GM12878 (cell line): Measurements from ENCODE around the gene CENPC. TPM values are rescaled to one million over a fixed set of nuclear protein-coding genes. Genes with fewer than 3 reads are reported as not detected.

Experiments
- CREM ChIP-seq: IDR thresholded peaks from 2 replicates; pipeline ENCODE4 v1.6.1; 2014; ENCODE audit warnings: antibody characterized with exemption, low read depth
- EGR1 ChIP-seq, 2 experiments: IDR thresholded peaks; 1 replicate in 1 of 2; 2 replicates in 1 of 2; pipeline ENCODE4 v1.6.1; 2011 to 2012; ENCODE audit warnings: low read depth in 2 of 2, low read length in 2 of 2, borderline replicate concordance in 1 of 2, mild to moderate bottlenecking in 1 of 2, moderate library complexity in 1 of 2
- ETV6 ChIP-seq, 2 experiments: fragments of 450-650 bp in 1 of 2; IDR thresholded peaks in 1 of 2; conservative IDR thresholded peaks in 1 of 2; 2 replicates each; pipeline ENCODE4 v1.6.1; 2014; ENCODE audit warnings: antibody characterized with exemption in 1 of 2, borderline replicate concordance in 1 of 2, low read depth in 1 of 2, mild to moderate bottlenecking in 1 of 2, moderate library complexity in 1 of 2
- FOS ChIP-seq: IDR thresholded peaks from 3 replicates; pipeline ENCODE4 v1.6.1; 2011; ENCODE audit warnings: borderline replicate concordance; ENCODE audit not compliant: insufficient read length; ENCODE audit errors: extremely low read depth
- MEF2A ChIP-seq: IDR thresholded peaks from 2 replicates; pipeline ENCODE4 v1.6.1; 2011; ENCODE audit warnings: low read depth, mild to moderate bottlenecking, low read length, moderate library complexity; ENCODE audit not compliant: insufficient read depth
- NR2C2 ChIP-seq: IDR thresholded peaks from 2 replicates; pipeline ENCODE4 v1.6.1; 2011; ENCODE audit warnings: borderline replicate concordance, low read depth; ENCODE audit not compliant: control insufficient read depth, insufficient read length
- PKNOX1 ChIP-seq: fragments of 450-650 bp; IDR thresholded peaks from 2 replicates; pipeline ENCODE4 v1.6.1; 2016; ENCODE audit warnings: mild to moderate bottlenecking
- SUPT20H ChIP-seq: IDR thresholded peaks from 2 replicates; pipeline ENCODE4 v1.6.1; 2011; ENCODE audit warnings: low read depth, mild to moderate bottlenecking, low read length, moderate library complexity, borderline replicate concordance; ENCODE audit not compliant: control insufficient read depth
- TBL1XR1 ChIP-seq: IDR thresholded peaks from 2 replicates; pipeline ENCODE4 v1.6.1; 2012; ENCODE audit warnings: low read depth, low read length, improper control_type of control experiment
- ZBTB4 ChIP-seq: fragments of 450-650 bp; formaldehyde crosslinking; IDR thresholded peaks from 2 replicates; pipeline ENCODE4 v1.4.0; 2022; ENCODE audit warnings: mild to moderate bottlenecking, moderate library complexity
- polyA plus RNA-seq, 11 experiments: library from polyadenylated mRNA; depleted of rRNA in 4 of 11; unstranded in 6 of 11; stranded (reverse) in 5 of 11; fragments of >200 nt; fragmentation: Nextera tagmentation in 4 of 11; fragmentation: Illumina TruSeq in 1 of 11; extraction: Ambion mirVana in 4 of 11; extraction: Trizol in 1 of 11; gene quantifications; 1 replicate in 1 of 11; 2 replicates in 10 of 11; pipeline versions ENCODE4 v1.2.1 to v1.2.3, GENCODE V29; 2011 to 2016; ENCODE audit warnings: inconsistent platforms in 2 of 11, missing spikeins in 2 of 11, low read depth in 1 of 11
- total RNA-seq, 4 experiments: library from RNA; depleted of rRNA in 3 of 4; stranded (reverse); fragments of >200 nt in 3 of 4; fragmentation: Illumina TruSeq in 1 of 4; extraction: Trizol in 1 of 4; gene quantifications; 2 replicates each; pipeline versions ENCODE4 v1.2.1 to v1.2.3, GENCODE V29; 2013 to 2021

CENPC gene
- total and polyA plus RNA-seq, 10 of the 15 experiments (the other 5 are each of a cell fraction or from before 2014, with no cell fraction given): 13.1 to 34.9 (median 20.3) TPM

- no peak for TF ChIP-seq EGR1 (IDR thresholded peaks at IDR 0.05; ENCODE audit: borderline replicate concordance in 1 of 2, low read depth in 2 of 2, low read length in 2 of 2)
- TF ChIP-seq NR2C2: no peak
- TF ChIP-seq TBL1XR1: no peak
- TF ChIP-seq FOS: no peak
- TF ChIP-seq ETV6 (conservative IDR thresholded peaks at IDR 0.05 in 1 of 2, IDR thresholded peaks at IDR 0.05 in 1 of 2; ENCODE audit: borderline replicate concordance in 1 of 2, low read depth in 1 of 2): no peak
- no peak for TF ChIP-seq CREM
- no peak for TF ChIP-seq MEF2A
- TF ChIP-seq PKNOX1: no peak
- no peak for TF ChIP-seq SUPT20H
- TF ChIP-seq ZBTB4 (CRISPR knock-in tag): no peak
Measured at GRCh38 chr4:67593741-67594175, 48.5 kb upstream of the CENPC start (continued).
